GF-D8 (cell line): ENCODE measurements around the gene XXYLT1.

Experiments
- DNase-seq: peaks from one replicate; lab custom pipeline; 2025; lab: John Stamatoyannopoulos, UW

XXYLT1 gene

DNA sequence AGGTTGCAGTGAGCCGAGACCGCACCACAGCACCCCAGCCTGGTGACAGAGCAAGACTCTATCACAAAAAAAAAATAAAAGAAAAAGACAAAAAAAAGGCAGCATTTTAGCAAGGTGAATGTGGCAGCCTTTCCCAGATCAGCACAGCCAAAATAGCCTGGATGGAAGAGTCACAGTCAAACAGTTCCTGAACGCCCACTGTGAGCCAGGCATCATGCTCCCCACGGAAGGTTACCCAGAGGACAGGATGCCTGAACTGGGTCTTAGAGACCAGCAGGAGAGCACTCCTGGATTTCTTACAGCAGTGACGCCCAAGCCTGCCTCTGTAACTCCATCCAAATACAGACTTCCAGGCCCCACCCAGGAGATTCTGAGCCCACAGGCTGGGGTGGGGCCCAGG, 4.5 kb downstream of the XXYLT1 start:
- DNase-seq = no peak

DNA sequence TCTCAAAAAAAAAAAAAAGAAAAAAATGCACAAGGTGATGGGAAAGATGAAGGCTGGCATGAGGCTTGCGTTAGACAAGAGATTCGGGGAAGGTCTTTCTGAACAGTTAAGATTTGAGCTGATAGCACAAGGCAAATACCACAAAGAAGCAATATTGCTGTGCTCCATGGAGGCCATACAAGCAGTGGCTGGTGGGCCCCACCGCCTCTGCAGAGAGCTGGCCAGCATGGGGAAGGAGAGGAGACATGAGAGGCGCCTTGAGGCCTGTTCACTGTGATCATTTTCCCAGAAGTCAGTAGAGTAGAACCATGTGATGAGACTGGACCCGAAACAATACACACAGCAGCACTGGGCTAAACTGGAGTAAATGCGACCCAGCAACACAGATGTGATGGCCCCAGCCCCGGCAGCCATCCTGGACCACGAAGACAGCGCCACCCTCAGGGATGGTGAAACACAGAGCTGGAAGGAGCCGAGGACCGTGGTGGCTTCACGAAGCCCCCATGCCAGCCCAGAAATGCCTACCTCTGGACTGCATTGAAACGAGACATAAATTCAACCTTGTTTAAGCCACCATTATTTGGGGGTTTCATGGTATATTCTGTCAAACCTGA, 5.5 kb downstream of the XXYLT1 start:
- no peak for DNase-seq

DNA sequence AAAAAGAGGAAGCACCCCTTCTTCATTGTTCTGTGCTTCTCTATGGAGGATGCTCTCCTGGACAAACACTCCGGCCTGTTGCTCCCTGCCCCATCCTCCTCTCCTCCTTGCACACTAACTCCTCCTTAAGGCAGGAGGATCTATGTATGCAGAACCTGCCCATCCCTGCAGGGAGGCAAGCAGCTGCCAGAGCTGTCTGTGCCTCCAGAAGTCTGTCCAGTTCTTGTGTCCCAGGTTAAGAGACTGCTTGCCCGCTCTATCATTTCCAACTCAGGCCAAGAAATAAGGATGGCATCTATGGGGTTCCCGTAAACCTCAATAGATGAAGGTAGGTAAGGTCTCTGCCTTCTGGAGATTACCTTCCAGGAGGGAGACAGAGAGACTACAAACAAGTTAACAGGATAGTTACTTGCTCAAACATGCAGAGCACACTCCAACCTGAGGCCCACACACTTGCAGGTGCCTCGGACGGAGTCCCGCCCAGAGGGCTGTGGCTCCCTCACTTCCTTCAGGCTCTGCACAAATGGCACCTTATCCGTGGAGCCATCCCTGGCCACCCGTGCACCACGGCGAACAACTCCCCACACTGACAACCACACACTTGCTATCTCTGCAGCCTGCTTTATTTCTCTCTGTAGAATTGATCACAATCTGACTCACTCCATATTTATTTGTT, 6.9 kb downstream of the XXYLT1 start:
- DNase-seq = no peak

DNA sequence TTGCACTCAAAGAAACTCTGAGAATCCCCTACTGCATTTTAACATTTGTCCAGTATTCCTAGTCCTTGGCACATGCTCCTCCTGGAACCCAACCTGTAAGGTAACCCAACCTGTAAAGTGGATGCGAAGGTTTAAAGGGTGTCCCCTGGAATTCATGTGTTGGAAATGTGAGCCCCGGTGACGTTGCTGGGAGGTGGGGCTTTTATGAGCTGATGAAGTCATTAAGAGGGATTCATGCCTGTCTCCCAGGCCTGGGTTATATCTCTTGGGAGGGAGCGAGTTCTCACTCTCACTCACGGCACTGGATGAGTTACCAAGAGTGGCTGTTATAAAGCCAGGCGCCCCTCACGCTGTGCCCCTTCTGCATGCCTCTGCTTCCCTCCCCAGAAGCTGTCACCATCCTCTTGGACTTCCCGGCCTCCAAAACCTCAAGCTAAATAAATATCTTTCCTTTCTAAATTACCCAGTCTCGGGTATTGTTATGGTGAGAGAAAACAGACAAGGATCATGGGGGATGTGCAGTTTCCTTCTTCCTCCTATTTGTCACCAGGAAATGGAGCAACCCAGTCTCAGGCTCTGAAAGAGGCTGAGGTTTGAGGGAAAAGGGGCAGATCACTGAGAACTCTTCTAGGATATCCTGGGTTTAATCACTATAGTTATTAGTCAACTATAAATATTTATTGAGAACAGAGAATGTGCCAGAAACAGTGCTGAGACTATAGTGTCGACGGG, 7.6 kb downstream of the XXYLT1 start:
- DNase-seq = peak; percentile 47

DNA sequence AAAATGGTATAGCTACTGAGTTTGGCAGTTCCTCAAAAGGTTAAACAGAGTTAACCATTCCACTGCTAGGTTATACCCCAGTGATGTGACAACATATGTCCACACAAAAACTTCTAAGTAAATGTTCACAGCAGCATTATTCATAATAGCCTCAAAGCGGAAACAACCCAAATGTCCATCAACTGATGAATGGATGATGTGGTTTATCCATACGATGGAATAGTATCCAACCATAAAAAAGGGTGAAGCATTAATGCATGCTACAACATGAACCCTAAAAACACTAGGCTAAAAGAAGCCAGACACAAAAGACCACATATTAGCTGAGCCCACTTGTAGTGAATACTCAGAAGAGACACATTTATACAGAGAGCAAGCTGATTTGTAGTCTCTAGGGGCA, 9.0 kb downstream of the XXYLT1 start:
- DNase-seq = no peak

DNA sequence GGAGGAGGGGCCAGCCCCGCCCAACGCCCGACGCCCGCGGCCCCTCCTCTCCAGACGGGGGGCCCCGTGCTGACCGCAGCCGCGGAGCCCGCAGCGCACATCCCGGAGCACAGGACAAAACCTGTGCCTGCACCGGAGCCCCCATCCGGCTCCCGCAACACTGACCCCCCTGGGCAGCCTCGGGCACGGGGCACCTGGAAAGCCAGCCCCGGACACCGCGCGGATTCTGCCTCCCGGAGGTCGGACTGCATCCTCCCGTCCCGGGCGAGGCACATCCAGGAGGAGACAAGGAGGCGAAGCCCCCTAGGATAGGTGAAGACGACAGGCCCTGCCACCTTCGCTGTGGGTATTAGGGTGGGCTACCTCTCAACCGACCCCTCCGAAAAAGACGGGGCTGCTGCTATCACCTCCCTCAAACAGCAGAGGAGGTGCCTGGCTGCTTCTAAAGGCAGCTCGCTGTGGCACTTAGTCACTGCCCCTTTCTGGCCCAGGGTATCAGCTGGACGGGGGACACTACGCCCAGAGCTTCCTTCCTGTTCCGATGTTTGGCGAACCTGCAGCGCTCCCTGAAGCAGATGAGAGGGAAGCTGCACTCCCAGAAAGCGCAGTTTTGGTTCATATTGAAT, 10.6 kb downstream of the XXYLT1 start:
- no peak for DNase-seq

DNA sequence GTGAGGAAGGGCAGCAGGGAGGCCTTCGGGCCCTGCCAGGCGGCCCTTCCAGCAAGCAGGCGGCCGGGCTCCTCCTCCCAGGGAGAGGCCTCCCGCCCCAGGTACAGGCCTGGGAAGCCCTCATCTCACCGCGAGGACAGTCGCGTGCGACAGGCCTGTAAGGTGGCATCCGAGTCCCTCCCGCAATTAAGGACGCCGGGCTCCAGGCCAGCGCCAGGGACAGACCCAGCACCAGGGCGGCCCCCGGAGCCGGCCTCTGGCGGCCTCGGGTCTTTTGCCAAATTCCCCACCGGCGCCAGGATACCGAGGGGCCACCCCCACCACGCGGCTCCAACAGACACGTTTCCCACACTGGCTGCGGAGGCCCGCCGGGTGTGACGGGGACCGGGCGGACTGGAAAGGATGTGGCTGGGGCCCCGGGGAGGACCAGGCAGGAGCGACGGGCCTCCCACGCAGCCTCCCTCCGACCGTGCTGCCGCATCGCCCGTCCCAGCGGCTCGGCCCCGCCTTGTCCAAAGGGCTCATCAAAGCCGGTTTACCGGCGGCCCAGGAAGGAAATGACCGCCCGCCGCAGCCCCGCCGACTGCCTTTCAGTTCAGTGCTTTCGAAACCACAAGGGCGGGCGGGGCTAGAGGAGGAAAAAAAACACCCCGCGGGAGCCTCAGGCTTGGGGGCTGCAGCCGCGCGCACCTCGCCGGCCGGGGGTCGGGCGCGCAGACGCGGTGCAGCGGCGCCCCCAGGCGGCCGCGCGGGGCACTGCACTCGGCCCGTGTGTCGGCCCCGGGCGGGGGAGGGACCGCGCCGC, 11.3 kb downstream of the XXYLT1 start:
- DNase-seq = peak; percentile 94

DNA sequence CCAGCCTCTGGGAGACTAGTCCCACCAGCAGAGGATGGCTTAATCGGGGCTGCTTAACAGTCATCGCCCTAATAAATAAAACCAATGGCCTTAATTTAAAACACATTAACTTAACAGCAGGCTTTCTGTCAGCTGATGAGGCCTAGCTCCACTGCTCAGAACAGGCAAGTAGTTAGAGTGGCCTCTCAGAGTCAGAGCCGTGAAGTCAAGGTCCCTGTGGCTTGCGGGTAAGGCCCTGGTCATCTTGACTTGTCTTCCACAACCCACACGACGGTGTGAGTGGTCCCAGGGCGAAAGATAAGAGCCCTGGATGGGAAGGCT, 11.8 kb downstream of the XXYLT1 start:
- peak; percentile 13 for DNase-seq

DNA sequence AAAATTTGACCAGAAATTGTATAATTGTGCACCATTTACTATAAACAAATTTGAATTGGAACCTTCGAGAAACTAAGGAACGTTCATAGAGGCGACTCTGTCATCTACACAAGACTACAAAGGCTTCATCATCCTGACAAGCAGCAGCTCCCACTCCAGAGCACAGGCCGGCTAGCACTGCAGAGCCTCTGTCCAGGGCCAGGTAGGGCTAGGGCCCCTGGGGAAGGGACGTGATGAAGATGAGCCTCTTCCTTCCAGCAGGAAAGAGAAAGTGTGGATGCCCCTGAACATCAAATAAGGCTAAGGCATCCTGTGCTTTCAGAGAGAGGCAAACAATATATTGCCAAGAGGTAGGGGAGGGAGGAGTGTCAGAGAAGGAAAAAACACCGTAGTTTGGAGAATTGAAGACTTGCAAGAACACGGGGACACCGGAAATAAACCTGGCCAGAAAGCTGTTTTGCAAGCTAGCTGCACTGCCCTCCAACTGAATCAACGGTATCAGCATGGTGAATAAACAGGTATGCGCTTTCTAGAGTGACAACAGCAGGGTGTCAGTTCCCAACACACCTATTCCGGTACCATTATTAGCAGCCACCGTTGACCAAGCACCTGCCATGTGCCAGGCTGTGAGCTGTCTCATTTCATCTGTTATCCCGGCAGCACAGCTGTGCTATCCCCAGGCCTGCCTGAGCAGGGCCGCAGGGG, 12.4 kb downstream of the XXYLT1 start:
- DNase-seq = no peak

DNA sequence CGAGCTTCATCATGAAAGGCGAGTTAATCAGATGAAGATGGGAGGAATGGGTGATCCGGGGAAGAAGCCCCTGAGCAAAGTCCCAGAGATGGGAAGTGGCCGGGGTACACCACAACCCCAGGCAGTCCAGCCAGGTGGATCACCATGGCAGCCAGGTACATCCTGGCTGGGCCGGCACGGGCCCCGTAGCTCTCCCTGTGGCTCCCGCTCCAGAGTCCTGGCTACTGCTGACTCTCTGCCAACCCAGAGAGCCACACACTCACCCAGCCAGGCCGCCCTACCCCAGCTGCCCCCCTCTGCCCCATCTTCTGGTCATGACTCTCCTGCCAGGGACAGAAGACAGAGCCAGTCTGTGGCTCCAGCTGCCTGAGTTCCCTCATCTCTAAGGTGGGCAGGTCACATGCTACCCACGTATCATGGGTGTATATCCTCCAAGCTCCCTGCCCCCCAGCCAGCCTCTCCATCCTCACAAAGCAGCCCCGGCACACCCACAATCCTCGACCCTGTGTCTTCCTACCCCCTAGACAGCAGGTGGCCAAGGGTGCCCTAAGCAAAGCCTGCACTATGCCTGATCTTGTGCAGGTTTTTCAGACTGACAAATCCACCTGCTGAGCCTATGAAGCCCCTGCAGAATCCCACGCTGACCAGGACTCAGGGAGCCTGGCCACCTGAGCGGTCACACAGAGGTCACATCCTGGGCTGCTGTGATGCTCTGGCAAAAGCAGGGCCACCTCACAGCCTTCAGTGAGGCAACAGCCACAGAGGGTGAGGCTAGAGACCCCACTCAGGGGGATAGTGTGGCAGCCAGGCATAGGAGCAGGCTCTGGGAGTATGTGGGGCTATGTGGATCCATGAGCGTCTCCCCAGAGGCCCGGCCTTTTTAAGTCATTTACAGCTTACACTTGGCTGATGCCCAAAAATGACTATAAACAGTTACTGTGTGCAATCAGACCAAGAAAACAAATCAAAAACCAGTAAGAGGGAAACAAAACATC, 13.2 kb downstream of the XXYLT1 start:
- DNase-seq = no peak

DNA sequence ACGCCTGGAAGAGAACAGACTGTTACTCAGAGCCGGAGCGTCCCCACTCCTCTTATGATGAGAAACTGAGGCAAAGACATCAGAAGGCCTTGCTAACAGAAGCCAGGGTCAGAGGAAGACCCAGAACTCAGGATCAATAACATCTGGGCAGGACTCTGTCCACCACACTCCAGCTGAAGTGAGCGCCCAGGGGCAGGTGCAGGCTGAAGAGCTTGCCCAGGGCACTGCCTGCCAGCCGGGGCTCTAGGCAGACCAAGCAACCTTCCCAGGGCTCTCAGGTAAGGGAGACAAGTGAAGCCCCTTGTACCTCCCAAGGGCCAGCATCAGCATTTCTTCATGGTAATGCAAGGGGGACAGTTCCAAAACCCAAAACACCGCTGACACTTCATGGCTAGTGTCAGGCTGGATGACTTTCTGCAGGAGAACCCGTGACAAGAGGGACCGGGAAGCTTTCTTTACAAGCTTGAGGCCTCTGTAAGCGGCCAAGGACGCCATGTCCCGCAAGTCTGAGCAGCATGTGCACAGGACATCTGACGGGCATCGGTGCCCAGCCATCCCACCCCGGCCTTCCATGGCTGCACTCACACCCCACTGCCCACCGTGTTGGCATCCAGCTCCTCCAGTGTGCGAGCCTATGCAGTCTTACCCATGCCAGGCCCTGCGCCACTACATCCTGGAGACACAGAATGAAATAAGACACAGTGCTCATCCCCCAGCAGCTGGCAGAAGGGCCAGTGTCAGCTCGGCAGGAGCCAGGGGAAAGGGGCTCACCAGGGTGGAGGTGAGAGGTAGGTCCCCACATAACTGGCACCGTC, 14.1 kb downstream of the XXYLT1 start:
- DNase-seq = no peak

DNA sequence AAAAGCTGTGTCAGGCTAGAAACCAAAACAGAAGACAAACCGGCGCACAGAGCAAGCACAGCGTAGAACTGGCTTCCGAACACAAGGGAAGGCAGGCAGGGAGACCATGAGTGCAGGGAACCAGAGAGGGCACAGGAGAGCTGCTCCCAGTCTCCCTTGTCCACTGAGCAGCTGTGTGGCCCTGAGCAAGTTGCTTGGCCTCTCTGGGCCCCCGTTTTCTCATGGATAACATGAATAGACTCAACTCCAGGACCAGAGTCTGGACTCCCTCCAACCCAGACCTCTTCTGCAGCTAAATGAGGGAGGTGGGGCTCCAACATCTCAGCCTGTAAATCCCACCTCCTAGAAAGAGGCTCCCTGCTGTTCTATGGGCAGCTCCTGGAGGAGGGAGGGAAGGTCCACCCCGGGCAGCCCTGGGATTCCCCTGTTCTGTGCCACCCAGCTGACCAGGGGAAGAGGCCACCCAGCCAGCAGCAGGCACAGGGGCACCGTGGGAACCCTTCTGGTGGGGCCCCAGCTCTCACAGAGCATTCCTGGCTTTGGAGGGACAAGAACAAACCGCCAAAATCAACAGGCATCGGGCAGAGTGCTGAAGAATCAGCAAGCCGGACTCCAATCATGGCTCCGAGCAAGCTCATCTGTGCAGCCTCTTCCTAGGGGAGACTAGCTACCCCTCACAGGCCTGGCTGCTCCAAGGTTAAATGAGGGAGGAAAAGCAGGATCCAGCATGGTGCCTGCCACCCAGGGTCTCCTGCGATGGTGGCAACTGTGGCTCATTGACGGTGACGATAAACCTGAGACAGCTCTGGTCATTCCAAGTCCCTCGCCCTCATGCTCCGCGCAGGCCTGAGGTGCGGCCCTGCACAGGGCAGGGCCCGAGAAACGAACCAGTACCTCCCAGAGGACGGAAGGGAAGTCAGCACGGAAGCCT, 15.1 kb downstream of the XXYLT1 start:
- DNase-seq = no peak

DNA sequence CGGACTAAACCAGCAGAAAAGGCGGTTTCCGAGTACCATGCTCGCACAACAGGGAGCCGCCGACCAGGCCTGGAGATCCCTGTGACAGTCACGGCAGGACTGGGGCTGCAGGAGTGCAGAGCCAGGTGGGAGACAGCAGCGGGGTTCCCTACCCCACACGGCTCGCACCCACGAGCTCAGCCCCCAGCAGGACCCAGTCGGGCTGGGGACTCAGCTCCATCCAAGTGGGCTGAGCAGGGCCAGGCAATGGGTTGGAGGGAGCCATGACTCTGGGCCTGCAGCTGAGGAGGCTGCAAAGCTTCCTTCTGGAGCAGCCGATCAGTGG, 15.8 kb downstream of the XXYLT1 start:
- DNase-seq = no peak

DNA sequence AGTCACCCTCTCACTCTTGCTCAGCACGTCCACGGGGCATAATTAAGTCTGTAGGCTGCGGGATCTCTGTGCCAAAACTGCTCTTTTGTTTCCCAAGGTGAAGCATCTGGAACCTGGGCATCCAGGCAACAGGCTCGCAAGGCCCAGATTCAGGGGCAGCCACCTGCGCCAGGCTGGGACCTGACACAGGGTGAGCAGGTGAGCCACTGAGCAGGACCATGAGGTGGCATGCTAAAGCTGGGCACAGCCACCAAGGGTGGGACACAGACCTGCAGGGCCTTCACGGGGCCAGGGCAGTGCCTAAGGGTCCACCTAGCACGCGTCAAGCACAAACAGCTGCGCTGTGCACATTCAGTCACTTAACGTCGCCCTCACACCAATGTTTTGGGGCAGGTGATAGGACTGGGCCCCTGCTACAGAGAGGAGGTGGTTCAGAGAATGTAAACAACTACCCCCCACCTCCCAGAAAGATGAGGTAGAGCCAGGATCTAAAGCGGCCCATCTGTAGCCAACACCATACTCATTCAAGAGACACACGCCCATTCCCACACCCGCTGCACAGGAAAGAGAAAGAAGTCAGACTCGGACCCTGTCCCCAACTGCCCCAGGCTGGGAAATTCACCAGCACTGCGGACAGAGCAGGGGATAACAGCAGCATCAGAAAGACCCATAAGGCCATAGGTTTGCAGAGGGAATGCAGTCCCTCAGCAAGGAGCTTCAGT, 16.3 kb downstream of the XXYLT1 start:
- DNase-seq = no peak

DNA sequence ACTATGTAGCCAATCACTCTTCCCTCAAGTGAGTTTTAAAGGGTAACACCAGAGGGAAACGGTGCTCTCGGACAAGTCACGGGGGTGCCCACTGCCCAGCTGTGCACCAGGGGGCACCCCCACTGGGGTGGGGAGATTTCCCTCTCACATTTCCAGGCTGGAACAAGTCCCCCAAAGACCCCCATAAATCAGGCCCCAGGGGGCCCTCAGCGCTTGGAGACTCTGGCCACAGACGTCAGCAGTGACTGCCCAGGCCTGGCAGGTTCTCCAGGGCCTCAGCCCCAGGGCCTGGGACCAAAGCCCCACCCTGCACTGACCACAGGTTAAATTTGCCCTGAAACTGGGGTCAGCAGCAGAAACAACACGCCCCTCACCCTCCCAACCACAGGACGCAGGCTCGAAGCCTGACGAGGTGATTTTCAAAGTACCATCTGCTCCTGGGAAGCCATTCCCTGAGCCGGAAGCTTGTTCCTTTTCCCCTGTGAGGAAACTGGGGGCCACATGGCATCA, 17.0 kb downstream of the XXYLT1 start:
- no peak for DNase-seq

DNA sequence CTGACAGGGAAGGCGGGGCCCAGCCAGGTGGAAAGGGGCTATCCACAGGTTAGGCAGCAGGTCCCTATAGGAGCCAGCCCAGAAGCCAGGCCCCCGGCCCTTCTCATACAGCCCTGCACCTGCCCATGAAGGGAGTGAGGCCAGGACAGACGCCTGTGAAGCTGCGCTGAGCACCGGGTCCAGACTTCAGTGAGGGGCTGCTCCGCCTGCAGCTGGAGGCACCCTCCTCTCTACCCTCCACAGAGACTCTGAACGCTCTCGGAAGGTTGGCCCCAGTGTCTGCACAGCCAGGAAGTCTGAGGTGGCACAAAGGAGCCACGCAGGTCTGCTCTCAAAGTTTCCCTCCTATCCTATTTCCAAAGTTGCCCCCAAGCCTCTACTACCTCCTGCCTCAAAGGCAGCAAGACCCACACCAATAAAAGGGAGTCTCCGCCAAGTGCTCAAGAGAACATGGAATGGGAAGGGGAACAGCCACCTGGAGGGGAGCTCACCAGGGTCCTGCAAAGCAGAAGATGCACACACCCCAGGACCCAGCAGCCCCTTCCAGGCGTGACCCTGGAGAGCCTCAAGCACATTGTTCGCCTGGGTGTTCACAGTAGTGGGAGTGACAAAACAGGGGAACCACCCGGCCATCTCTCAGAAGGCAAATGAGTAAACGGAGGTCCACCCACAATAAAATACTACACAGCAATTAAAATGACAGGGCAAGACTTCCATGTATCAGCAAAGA, 19.5 kb downstream of the XXYLT1 start:
- DNase-seq = no peak
